Common myeloid progenitor, CD34-positive (primary cell): ENCODE results near the gene BMP6.

Experiments used
- CTCF ChIA-PET: fragments of 350-600 bp; sonication (Branson Sonifier 250); formaldehyde crosslinking; loops from one replicate; lab custom pipeline; 2021; ENCODE audit warnings: antibody characterized with exemption; lab: Charles Lee
- POLR2A ChIA-PET: fragments of 350-600 bp; sonication (Branson Sonifier 250); formaldehyde crosslinking; loops from one replicate; lab custom pipeline; 2021; ENCODE audit warnings: antibody characterized with exemption; lab: Charles Lee
- DNase-seq, 3 donors: peaks; one replicate each; pipeline versions ENCODE4 v3.0.0 to v3.0.0-alpha.2; 2013
- H3K27ac ChIP-seq, 2 experiments: 1 replicate in 1 of 2; 2 replicates in 1 of 2; pipeline ENCODE4 v1.7.0; 2013; ENCODE audit warnings: inconsistent platforms in 2 of 2, low read length in 2 of 2, mild to moderate bottlenecking in 2 of 2, low read depth in 1 of 2, moderate library complexity in 1 of 2; ENCODE audit not compliant: severe bottlenecking in 2 of 2, insufficient read depth in 1 of 2, poor library complexity in 1 of 2
- H3K27me3 ChIP-seq, 5 experiments: replicated peaks in 2 of 5; 1 replicate in 3 of 5; 2 replicates in 2 of 5; pipeline versions ENCODE4 v1.6.1 to v1.7.0; 2013; ENCODE audit warnings: low read length in 4 of 5, mild to moderate bottlenecking in 2 of 5, moderate library complexity in 2 of 5, inconsistent platforms in 1 of 5; ENCODE audit not compliant: insufficient read depth in 5 of 5, control insufficient read depth in 4 of 5
- H3K36me3 ChIP-seq, 4 experiments: 1 replicate in 2 of 4; 2 replicates in 2 of 4; pipeline versions ENCODE4 v1.6.1 to v1.7.0; 2013; ENCODE audit warnings: low read length in 3 of 4, control low read depth in 1 of 4, mild to moderate bottlenecking in 1 of 4; ENCODE audit not compliant: control insufficient read depth in 4 of 4, insufficient read depth in 4 of 4
- H3K4me1 ChIP-seq, 4 experiments: 1 replicate in 3 of 4; 2 replicates in 1 of 4; pipeline versions ENCODE4 v1.6.1 to v1.7.1; 2013; ENCODE audit warnings: low read length in 3 of 4, mild to moderate bottlenecking in 3 of 4, control low read depth in 1 of 4, inconsistent platforms in 1 of 4, moderate library complexity in 1 of 4; ENCODE audit not compliant: control insufficient read depth in 4 of 4, insufficient read depth in 4 of 4; ENCODE audit errors: control extremely low read depth in 1 of 4
- H3K4me3 ChIP-seq, 7 experiments: 1 replicate in 4 of 7; 2 replicates in 3 of 7; pipeline versions ENCODE4 v1.5.1 to v1.7.0; 2013; ENCODE audit warnings: mild to moderate bottlenecking in 7 of 7, low read length in 6 of 7, moderate library complexity in 6 of 7, inconsistent platforms in 2 of 7, low read depth in 2 of 7, control low read depth in 1 of 7; ENCODE audit not compliant: insufficient read depth in 4 of 7, control insufficient read depth in 1 of 7; ENCODE audit errors: extremely low read depth in 1 of 7
- H3K9me3 ChIP-seq, 5 experiments: 1 replicate in 4 of 5; 2 replicates in 1 of 5; pipeline versions ENCODE4 v1.6.1 to v1.7.1; 2013; ENCODE audit warnings: low read length in 4 of 5, mild to moderate bottlenecking in 2 of 5, inconsistent platforms in 1 of 5, low read depth in 1 of 5, moderate library complexity in 1 of 5; ENCODE audit not compliant: control insufficient read depth in 4 of 5, insufficient read depth in 2 of 5; ENCODE audit errors: control extremely low read depth in 1 of 5
- WGBS: methylation state at CpG from one replicate; pipeline ENCODE4 v1.1.5; 2013; ENCODE audit not compliant: insufficient coverage; 5-methylcytosine and 5-hydroxymethylcytosine counted together

BMP6 gene

GRCh38 chr6:7745942-7746341, 20.0 kb downstream of the BMP6 start:
- Histone ChIP-seq H3K27me3 (no peaks in the 10 kb centered on the region), H3K9me3 (no peaks in the 10 kb centered on the region), H3K4me3 (no peak overlapping the region), H3K4me1 (no peaks in the 10 kb centered on the region), H3K27ac (no peak overlapping the region), H3K36me3 (no peaks in the 10 kb centered on the region)
- WGBS = over 99% methylated on average over 10 of the region's 10 CpGs
- DNase-seq = no peak
- ChIA-PET POLR2A (no interaction called here), CTCF (interaction anchor here (1.0 kb wide), 1 partner anchor 13 kb away, joined by 3 read pairs; no protein-coding TSS in a partner anchor)

- H3K27me3 ChIP-seq = no peaks in the 10 kb centered on the region
- WGBS = 96% methylated on average over 8 of the region's 10 CpGs
- H3K9me3 ChIP-seq = no peaks in the 10 kb centered on the region
- ChIA-PET CTCF (interaction anchor here (1.0 to 1.3 kb wide), 2 partner anchors 14 to 22 kb away, joined by 3 read pairs; partner anchors contain the start of gene BMP6), POLR2A (no interaction called here)
- H3K36me3 ChIP-seq = no peaks in the 10 kb centered on the region
- H3K4me1 ChIP-seq = no peaks in the 10 kb centered on the region
- no peak for DNase-seq
- no peak overlapping the region for H3K4me3 ChIP-seq
- H3K27ac ChIP-seq = no peak overlapping the region
These were observed 21.1 kb downstream of the BMP6 start for GRCh38 chr6:7747016-7747415.

DNA sequence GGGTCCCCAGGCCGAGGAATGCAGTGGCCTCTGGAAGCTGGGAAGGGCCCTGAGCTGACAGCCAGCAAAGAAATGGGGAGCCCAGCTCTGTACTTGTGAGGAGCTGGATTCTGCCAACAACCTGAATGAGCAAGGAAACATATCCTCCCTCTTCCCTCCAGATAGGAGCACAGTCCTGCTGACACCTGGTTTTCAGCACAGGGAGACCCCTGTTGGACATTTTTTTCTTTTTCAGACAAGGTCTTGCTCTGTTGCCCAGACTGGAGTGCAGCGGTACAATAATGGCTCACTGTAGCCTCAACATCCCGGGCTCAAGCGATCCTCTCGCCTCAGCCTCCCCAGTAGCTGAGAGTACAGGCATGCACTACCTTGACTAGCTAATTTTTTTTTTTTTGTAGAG, 21.5 kb downstream of the BMP6 start:
- WGBS = 100% methylated on average over 3 of the region's 5 CpGs
- H3K4me1 ChIP-seq = no peaks in the 10 kb centered on the region
- ChIA-PET CTCF (interaction anchor here (1.3 kb wide), 1 partner anchor 22 kb away, joined by 3 read pairs; the partner anchor contains the start of gene BMP6), POLR2A (no interaction called here)
- H3K9me3 ChIP-seq = no peaks in the 10 kb centered on the region
- H3K27me3 ChIP-seq = no peaks in the 10 kb centered on the region
- no peaks in the 10 kb centered on the region for H3K36me3 ChIP-seq
- DNase-seq = no peak
- H3K27ac ChIP-seq = no peak overlapping the region
- H3K4me3 ChIP-seq = no peak overlapping the region

DNA sequence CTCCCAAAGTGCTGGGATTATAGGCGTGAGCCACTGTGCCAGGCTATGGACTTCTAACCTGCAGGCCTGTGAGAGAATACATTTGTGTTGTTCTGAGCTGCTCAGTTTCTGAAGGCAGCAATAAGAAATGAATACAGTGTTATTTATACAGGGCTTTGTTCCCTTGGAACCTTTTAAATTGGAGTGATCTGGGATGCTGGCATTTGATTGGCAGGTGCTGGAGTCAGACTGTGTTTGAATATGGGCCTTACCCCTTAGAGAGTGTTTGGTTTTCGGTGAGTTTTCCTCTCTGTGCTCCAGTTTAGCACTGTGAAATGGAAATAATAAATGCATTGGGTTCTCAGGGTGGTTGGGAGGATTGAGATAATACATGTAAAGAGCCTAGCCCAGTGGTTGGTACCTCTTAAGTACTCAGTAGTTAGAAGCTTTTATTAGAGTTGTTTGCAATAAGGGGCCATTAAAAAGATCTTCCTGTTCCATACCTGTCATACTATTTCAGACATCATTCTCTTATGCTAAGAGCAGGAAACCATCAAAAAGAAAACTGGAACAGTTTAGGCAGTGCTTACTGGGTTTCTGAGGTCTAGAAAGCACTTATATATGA, 22.1 kb downstream of the BMP6 start:
- Histone ChIP-seq H3K4me3 (no peak overlapping the region), H3K36me3 (no peaks in the 10 kb centered on the region), H3K9me3 (no peaks in the 10 kb centered on the region), H3K4me1 (no peaks in the 10 kb centered on the region), H3K27ac (no peak overlapping the region), H3K27me3 (no peaks in the 10 kb centered on the region)
- ChIA-PET POLR2A (no interaction called here), CTCF (interaction anchor here (0.7 to 1.0 kb wide), 2 partner anchors 25 to 26 kb away, joined by 3 read pairs; no protein-coding TSS in a partner anchor)
- 100% methylated on average over 2 of the region's 2 CpGs for WGBS
- DNase-seq = no peak

- no peaks in the 10 kb centered on the region for H3K27me3 ChIP-seq
- H3K27ac ChIP-seq = no peak overlapping the region
- H3K4me3 ChIP-seq = no peak overlapping the region
- DNase-seq = no peak
- ChIA-PET POLR2A (no interaction called here), CTCF (no interaction called here)
- no peaks in the 10 kb centered on the region for H3K4me1 ChIP-seq
- H3K36me3 ChIP-seq = no peaks in the 10 kb centered on the region
- 96% methylated on average over 4 of the region's 4 CpGs for WGBS
- H3K9me3 ChIP-seq = no peaks in the 10 kb centered on the region
These were observed 23.6 kb downstream of the BMP6 start for GRCh38 chr6:7749478-7749877.

GRCh38 chr6:7750197-7750596, 24.3 kb downstream of the BMP6 start:
- CTCF ChIA-PET = interaction anchor here (0.9 kb wide), 2 partner anchors 8 to 12 kb away, joined by 3 read pairs; no protein-coding TSS in a partner anchor
- H3K36me3 ChIP-seq = no peaks in the 10 kb centered on the region
- no peaks in the 10 kb centered on the region for H3K27me3 ChIP-seq
- 100% methylated on average over 4 of the region's 7 CpGs for WGBS
- POLR2A ChIA-PET = no interaction called here
- no peak overlapping the region for H3K27ac ChIP-seq
- no peaks in the 10 kb centered on the region for H3K4me1 ChIP-seq
- H3K4me3 ChIP-seq = no peak overlapping the region
- no peaks in the 10 kb centered on the region for H3K9me3 ChIP-seq
- DNase-seq = no peak

GRCh38 chr6:7758456-7758855, 32.6 kb downstream of the BMP6 start:
- Histone ChIP-seq H3K27me3 (no peaks in the 10 kb centered on the region), H3K4me3 (no peak overlapping the region), H3K27ac (no peak overlapping the region), H3K4me1 (no peaks in the 10 kb centered on the region), H3K36me3 (no peaks in the 10 kb centered on the region), H3K9me3 (peaks cover 0 to 15% (median 0%) of the 10 kb centered on the region in 5 experiments)
- whole genome bisulfite sequencing = 93% methylated on average over 3 of the region's 7 CpGs
- POLR2A ChIA-PET = no interaction called here
- CTCF ChIA-PET = no interaction called here
- DNase-seq = no peak
